Astrocyte (in vitro differentiated cells and primary cell): ENCODE results near the gene PIK3R6. TPM values are rescaled to one million over a fixed set of nuclear protein-coding genes. Genes with fewer than 3 reads are reported as not detected.

Experiments
- DNase-seq: peaks from one replicate; pipeline ENCODE4 v3.0.0-alpha.2; 2010; ENCODE audit warnings: low read depth
- FAIRE-seq: peaks from 2 replicates; lab custom pipeline; 2011; peaks lifted over from hg19 to GRCh38; lab: Jason Lieb, UNC
- H2AFZ ChIP-seq: 2 replicates; pipeline ENCODE4 v1.6.0; 2012; ENCODE audit warnings: low read depth, low read length, inconsistent platforms
- H3K27ac ChIP-seq: 2 replicates; pipeline ENCODE4 v1.5.1; 2011; ENCODE audit warnings: low read depth, low read length, inconsistent platforms
- H3K27me3 ChIP-seq: 2 replicates; pipeline ENCODE4 v1.6.0; 2011; ENCODE audit warnings: low read length, inconsistent platforms; ENCODE audit not compliant: insufficient read depth
- H3K36me3 ChIP-seq: 2 replicates; pipeline ENCODE4 v1.5.1; 2011; ENCODE audit warnings: low read length, inconsistent platforms; ENCODE audit not compliant: insufficient read depth
- H3K4me1 ChIP-seq: 2 replicates; pipeline ENCODE4 v1.5.1; 2011; ENCODE audit warnings: low read length, inconsistent platforms; ENCODE audit not compliant: insufficient read depth
- H3K4me2 ChIP-seq: 2 replicates; pipeline ENCODE4 v1.6.0; 2012; ENCODE audit warnings: low read length, inconsistent platforms
- H3K4me3 ChIP-seq: 2 replicates; pipeline ENCODE4 v1.5.1; 2011; ENCODE audit warnings: low read depth, mild to moderate bottlenecking, low read length, inconsistent platforms; ENCODE audit not compliant: insufficient read depth
- H3K79me2 ChIP-seq: 2 replicates; pipeline ENCODE4 v1.6.0; 2012; ENCODE audit warnings: mild to moderate bottlenecking, low read length, inconsistent platforms; ENCODE audit not compliant: insufficient read depth
- H3K9ac ChIP-seq: 2 replicates; pipeline ENCODE4 v1.6.0; 2012; ENCODE audit warnings: mild to moderate bottlenecking, low read length, inconsistent platforms
- H3K9me3 ChIP-seq: 2 replicates; pipeline ENCODE4 v1.5.1; 2012; ENCODE audit warnings: low read depth, mild to moderate bottlenecking, low read length, inconsistent platforms; ENCODE audit not compliant: insufficient read depth
- H4K20me1 ChIP-seq: 2 replicates; pipeline ENCODE4 v1.6.0; 2012; ENCODE audit warnings: low read length, inconsistent platforms; ENCODE audit not compliant: insufficient read depth
- H3K27ac Mint-ChIP-seq: one replicate; pipeline ENCODE4 v1.8.0; 2021; ENCODE audit warnings: mild to moderate bottlenecking, mixed read lengths; ENCODE audit not compliant: unreplicated experiment
- H3K27me3 Mint-ChIP-seq: one replicate; pipeline ENCODE4 v1.8.0; 2021; ENCODE audit warnings: low read depth, mixed read lengths; ENCODE audit not compliant: unreplicated experiment
- H3K36me3 Mint-ChIP-seq: one replicate; pipeline ENCODE4 v1.8.0; 2021; ENCODE audit warnings: low read depth, mixed read lengths; ENCODE audit not compliant: unreplicated experiment
- H3K4me1 Mint-ChIP-seq: one replicate; pipeline ENCODE4 v1.8.0; 2021; ENCODE audit warnings: low read depth, mixed read lengths; ENCODE audit not compliant: unreplicated experiment
- H3K4me3 Mint-ChIP-seq: one replicate; pipeline ENCODE4 v1.8.0; 2021; ENCODE audit warnings: mild to moderate bottlenecking, moderate library complexity, mixed read lengths; ENCODE audit not compliant: unreplicated experiment
- H3K9me3 Mint-ChIP-seq: one replicate; pipeline ENCODE4 v1.8.0; 2021; ENCODE audit warnings: mild to moderate bottlenecking, mixed read lengths; ENCODE audit not compliant: unreplicated experiment
- CTCF ChIP-seq: IDR thresholded peaks from 2 replicates; pipeline ENCODE4 v1.5.1; 2011; ENCODE audit warnings: low read depth, mild to moderate bottlenecking, inconsistent platforms, low read length, moderate library complexity; ENCODE audit not compliant: insufficient read depth
- EZH2 ChIP-seq: IDR thresholded peaks from 2 replicates; pipeline ENCODE4 v1.6.1; 2012; ENCODE audit warnings: mild to moderate bottlenecking, low read length, inconsistent platforms; ENCODE audit not compliant: insufficient read depth
- total RNA-seq: library from RNA; stranded (reverse); gene quantifications from 2 replicates; pipeline ENCODE4 v1.2.1, GENCODE V29; 2021

Gene PIK3R6
- total RNA-seq, 1 donor from 2014 or later = not detected

- peaks cover 2% of the 10 kb centered on the region for H3K9me3 Mint-ChIP-seq
- DNase-seq = no peak
- H4K20me1 ChIP-seq = no peaks in the 10 kb centered on the region
- H3K4me1 Mint-ChIP-seq = no peaks in the 10 kb centered on the region
- no peak overlapping the region for H3K27ac Mint-ChIP-seq
- H3K27me3 ChIP-seq = no peaks in the 10 kb centered on the region
- H3K36me3 ChIP-seq = no peaks in the 10 kb centered on the region
- no peak for FAIRE-seq
- no peak overlapping the region for H3K4me2 ChIP-seq
- H3K4me3 Mint-ChIP-seq = no peak overlapping the region
- no peak overlapping the region for H3K4me3 ChIP-seq
- H3K9ac ChIP-seq = no peak overlapping the region
- no peaks in the 10 kb centered on the region for H3K4me1 ChIP-seq
- H3K79me2 ChIP-seq = no peaks in the 10 kb centered on the region
- H2AFZ ChIP-seq = no peak overlapping the region
- no peak overlapping the region for H3K27ac ChIP-seq
- no peak for TF ChIP-seq CTCF
- H3K9me3 ChIP-seq = no peaks in the 10 kb centered on the region
- no peaks in the 10 kb centered on the region for H3K36me3 Mint-ChIP-seq
- H3K27me3 Mint-ChIP-seq = peaks cover 4% of the 10 kb centered on the region
Observed at GRCh38 chr17:8888704-8889302, 21.3 kb upstream of the PIK3R6 start.

- DNase-seq = peak; percentile 17
- no peaks in the 10 kb centered on the region for H3K36me3 Mint-ChIP-seq
Observed at GRCh38 chr17:8887834-8888703, 20.6 kb upstream of the PIK3R6 start.

More at GRCh38 chr17:8887834-8888703, 20.6 kb upstream of the PIK3R6 start:
- Histone ChIP-seq H3K9me3 (no peaks in the 10 kb centered on the region), H4K20me1 (no peaks in the 10 kb centered on the region), H3K36me3 (no peaks in the 10 kb centered on the region), H3K9ac (no peak overlapping the region), H3K4me1 (no peaks in the 10 kb centered on the region), H3K79me2 (no peaks in the 10 kb centered on the region), H3K4me2 (no peak overlapping the region), H3K4me3 (no peak overlapping the region), H2AFZ (no peak overlapping the region), H3K27ac (no peak overlapping the region), H3K27me3 (no peaks in the 10 kb centered on the region)
- no peak for FAIRE-seq
- TF ChIP-seq EZH2 (no peak), CTCF (no peak)
- no peak overlapping the region for H3K27ac Mint-ChIP-seq
- H3K4me1 Mint-ChIP-seq = no peaks in the 10 kb centered on the region
- no peak overlapping the region for H3K4me3 Mint-ChIP-seq
- peaks cover 2% of the 10 kb centered on the region for H3K9me3 Mint-ChIP-seq
- peaks cover 9% of the 10 kb centered on the region for H3K27me3 Mint-ChIP-seq
